ENCODE data around the gene LHFPL2. TPM values are rescaled to one million over a fixed set of nuclear protein-coding genes. Genes with fewer than 3 reads are reported as not detected.

The LHFPL2 gene
- total RNA-seq, 2 experiments from 2014 or later, result 0.19 to 0.25 TPM

DNA sequence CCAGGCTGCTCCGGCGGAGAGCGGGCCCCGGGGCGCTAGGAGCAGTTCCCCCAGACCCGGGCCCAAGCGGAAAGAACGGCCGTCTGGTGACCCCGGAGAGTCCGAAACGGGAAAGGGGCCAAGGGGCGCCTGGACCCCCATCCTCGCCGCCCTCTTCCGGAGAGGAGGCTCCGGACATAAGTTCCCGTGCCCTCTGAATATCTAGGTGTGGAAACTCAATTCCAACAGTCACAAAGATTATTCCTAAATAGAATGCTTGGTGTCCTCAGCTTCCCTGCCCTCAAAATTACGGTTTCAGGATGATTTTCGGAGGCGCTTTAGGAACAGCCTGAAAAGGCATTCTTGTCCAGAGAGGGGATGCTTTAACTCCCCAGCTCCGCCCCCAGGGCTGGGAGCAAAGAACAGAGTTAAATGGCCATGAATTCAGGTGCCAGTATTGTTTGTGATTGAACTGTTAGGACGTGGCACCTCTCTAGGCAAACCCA is 681 bp upstream of the LHFPL2 start:
- Histone ChIP-seq H3K36me3 (ENCODE audit: insufficient read depth, low read length) (no peaks in the 10 kb centered on the region), H3K4me3 (ENCODE audit: low read length) (no peak overlapping the region), H3K27ac (ENCODE audit: low read depth in 1 of 2, low read length in 2 of 2) (no peak overlapping the region), H3K9me3 (ENCODE audit: control insufficient read depth in 1 of 2, insufficient read depth in 1 of 2, low read length in 2 of 2) (peaks cover 0 to 5% of the 10 kb centered on the region in 2 experiments), H3K4me1 (ENCODE audit: insufficient read depth, low read length) (peaks cover 17% of the 10 kb centered on the region), H3K27me3 (ENCODE audit: control insufficient read depth in 1 of 2, insufficient read depth in 2 of 2, low read length in 2 of 2) (peaks cover 30 to 48% of the 10 kb centered on the region in 2 experiments)
- Mint-ChIP-seq H3K4me3 (peak overlapping the region; percentile 90), H3K4me1 (ENCODE audit: low read depth) (peaks cover 18% of the 10 kb centered on the region), H3K27ac (no peak overlapping the region), H3K36me3 (ENCODE audit: low read depth) (no peaks in the 10 kb centered on the region), H3K9me3 (no peaks in the 10 kb centered on the region), H3K27me3 (peaks cover 69% of the 10 kb centered on the region)
- ChIA-PET CTCF (no interaction called here), POLR2A (no interaction called here)
- TF ChIP-seq, protein P1, sequence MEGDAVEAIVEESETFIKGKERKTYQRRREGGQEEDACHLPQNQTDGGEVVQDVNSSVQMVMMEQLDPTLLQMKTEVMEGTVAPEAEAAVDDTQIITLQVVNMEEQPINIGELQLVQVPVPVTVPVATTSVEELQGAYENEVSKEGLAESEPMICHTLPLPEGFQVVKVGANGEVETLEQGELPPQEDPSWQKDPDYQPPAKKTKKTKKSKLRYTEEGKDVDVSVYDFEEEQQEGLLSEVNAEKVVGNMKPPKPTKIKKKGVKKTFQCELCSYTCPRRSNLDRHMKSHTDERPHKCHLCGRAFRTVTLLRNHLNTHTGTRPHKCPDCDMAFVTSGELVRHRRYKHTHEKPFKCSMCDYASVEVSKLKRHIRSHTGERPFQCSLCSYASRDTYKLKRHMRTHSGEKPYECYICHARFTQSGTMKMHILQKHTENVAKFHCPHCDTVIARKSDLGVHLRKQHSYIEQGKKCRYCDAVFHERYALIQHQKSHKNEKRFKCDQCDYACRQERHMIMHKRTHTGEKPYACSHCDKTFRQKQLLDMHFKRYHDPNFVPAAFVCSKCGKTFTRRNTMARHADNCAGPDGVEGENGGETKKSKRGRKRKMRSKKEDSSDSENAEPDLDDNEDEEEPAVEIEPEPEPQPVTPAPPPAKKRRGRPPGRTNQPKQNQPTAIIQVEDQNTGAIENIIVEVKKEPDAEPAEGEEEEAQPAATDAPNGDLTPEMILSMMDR (IDR thresholded peaks at IDR 0.05), result no peak
- ATAC-seq (ENCODE audit: poor library complexity) (no peak), DNase-seq (no peak)
- intact Hi-C loops (cut with DNase I, micrococcal nuclease), result no loop called here

DNA sequence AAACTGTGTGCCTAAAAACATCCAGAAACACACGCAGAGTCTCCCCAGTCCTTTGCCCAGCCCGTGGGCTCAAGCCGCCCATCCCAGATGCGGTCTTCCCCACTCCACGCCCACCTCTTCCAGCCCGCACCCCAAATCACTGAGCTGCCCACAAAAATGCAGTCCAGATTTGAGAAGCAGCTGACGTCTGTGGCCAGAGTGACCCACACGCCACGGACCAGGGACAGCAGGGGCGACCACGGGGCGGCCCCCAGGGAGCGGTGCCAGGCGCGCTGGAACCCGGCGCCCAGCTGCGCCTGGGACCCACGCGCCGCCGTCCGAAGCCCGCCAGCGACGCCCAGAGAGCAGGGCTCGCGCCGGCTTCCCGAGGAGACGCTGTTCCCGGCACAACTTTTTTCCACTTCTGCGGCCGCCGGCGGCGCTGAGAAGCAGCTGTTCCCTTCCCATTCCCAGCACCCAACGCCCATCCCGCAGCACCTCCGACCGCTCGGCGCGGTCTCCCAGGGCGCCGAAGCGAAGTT is 674 bp downstream of the LHFPL2 start:
- no peak overlapping the region for H3K27ac ChIP-seq (ENCODE audit: low read depth in 1 of 2, low read length in 2 of 2)
- Mint-ChIP-seq H3K27me3 (peaks cover 67% of the 10 kb centered on the region), H3K4me3 (peak overlapping the region; percentile 84), H3K4me1 (ENCODE audit: low read depth) (peaks cover 18% of the 10 kb centered on the region), H3K36me3 (ENCODE audit: low read depth) (no peaks in the 10 kb centered on the region), H3K27ac (no peak overlapping the region), H3K9me3 (no peaks in the 10 kb centered on the region)
- H3K27me3 ChIP-seq (ENCODE audit: control insufficient read depth in 1 of 2, insufficient read depth in 2 of 2, low read length in 2 of 2), result peaks cover 30 to 48% of the 10 kb centered on the region in 2 experiments
- H3K4me3 ChIP-seq (ENCODE audit: low read length), result peak overlapping the region; percentile 19
- intact Hi-C loops (cut with DNase I, micrococcal nuclease), result no loop called here
- ATAC-seq (ENCODE audit: poor library complexity) (no peak), DNase-seq (peak in 2 of 14 experiments; percentile 2 to 10)
- ChIA-PET POLR2A (no interaction called here), CTCF (interaction anchor here (0.6 kb wide), 1 partner anchor 456 kb away, joined by 3 read pairs; no protein-coding TSS in a partner anchor)
- H3K4me1 ChIP-seq (ENCODE audit: insufficient read depth, low read length), result peaks cover 17% of the 10 kb centered on the region
- H3K36me3 ChIP-seq (ENCODE audit: insufficient read depth, low read length), result no peaks in the 10 kb centered on the region
- peaks cover 0 to 5% of the 10 kb centered on the region in 2 experiments for H3K9me3 ChIP-seq (ENCODE audit: control insufficient read depth in 1 of 2, insufficient read depth in 1 of 2, low read length in 2 of 2)
- TF ChIP-seq, protein P1 (IDR thresholded peaks at IDR 0.05), result no peak

DNA sequence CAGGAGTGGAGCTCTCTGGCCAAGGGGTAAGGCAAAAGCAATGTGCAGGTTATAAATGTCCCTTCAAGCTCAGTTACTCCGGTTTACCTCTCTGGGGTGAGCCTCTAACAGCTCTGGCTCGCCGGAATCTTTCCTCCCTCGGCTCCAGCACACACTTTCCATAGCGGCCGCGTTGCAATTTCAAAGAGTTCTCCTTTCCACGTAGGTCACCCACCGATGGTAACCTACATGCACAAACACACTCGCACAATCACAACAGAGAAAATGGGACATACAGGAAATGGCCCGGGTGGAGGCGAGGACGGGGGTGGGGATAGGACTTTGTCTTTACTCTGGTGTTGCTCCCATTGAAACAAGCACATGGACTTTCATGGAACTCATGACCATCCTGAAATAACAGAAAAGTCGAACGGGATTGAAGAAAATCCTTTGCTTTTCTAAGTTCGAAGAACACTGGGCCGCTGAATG is 1.2 kb downstream of the LHFPL2 start:
- H3K27me3 ChIP-seq (ENCODE audit: control insufficient read depth in 1 of 2, insufficient read depth in 2 of 2, low read length in 2 of 2), result peaks cover 30 to 48% of the 10 kb centered on the region in 2 experiments
- H3K9me3 Mint-ChIP-seq, result no peaks in the 10 kb centered on the region
- intact Hi-C loops (cut with DNase I, micrococcal nuclease), result no loop called here
- TF ChIP-seq, protein P1 (IDR thresholded peaks at IDR 0.05), result no peak
- H3K36me3 ChIP-seq (ENCODE audit: insufficient read depth, low read length), result no peaks in the 10 kb centered on the region
- DNase-seq (peak in 1 of 14 experiments; percentile 8), ATAC-seq (ENCODE audit: poor library complexity) (no peak)
- peaks cover 0 to 5% of the 10 kb centered on the region in 2 experiments for H3K9me3 ChIP-seq (ENCODE audit: control insufficient read depth in 1 of 2, insufficient read depth in 1 of 2, low read length in 2 of 2)
- H3K4me3 ChIP-seq (ENCODE audit: low read length), result peak overlapping the region; percentile 19
- peaks cover 70% of the 10 kb centered on the region for H3K27me3 Mint-ChIP-seq
- H3K4me1 Mint-ChIP-seq (ENCODE audit: low read depth), result peaks cover 18% of the 10 kb centered on the region
- H3K27ac Mint-ChIP-seq, result no peak overlapping the region
- no peak overlapping the region for H3K27ac ChIP-seq (ENCODE audit: low read depth in 1 of 2, low read length in 2 of 2)
- POLR2A ChIA-PET, result no interaction called here
- H3K4me1 ChIP-seq (ENCODE audit: insufficient read depth, low read length), result peaks cover 17% of the 10 kb centered on the region
- H3K4me3 Mint-ChIP-seq, result peak overlapping the region; percentile 84
- CTCF ChIA-PET, result no interaction called here
- H3K36me3 Mint-ChIP-seq (ENCODE audit: low read depth), result no peaks in the 10 kb centered on the region
